Lower leg skin (tissue), 4 donors: ENCODE results near the gene GNG7. TPM values are rescaled to one million over a fixed set of nuclear protein-coding genes. Genes with fewer than 3 reads are reported as not detected.

ENCODE experiments used
- DNase-seq, 2 donors: peaks; one replicate each; pipeline ENCODE4 v3.0.0-alpha.2; 2019; ENCODE audit warnings: low spot score in 2 of 2
- H3K4me3 ChIP-seq: fragments of 200-600 bp; sonication (generic); 2 replicates; pipeline ENCODE4 v1.5.1; 2017; ENCODE audit warnings: mild to moderate bottlenecking, low read depth; ENCODE audit not compliant: poor library complexity, severe bottlenecking
- CTCF ChIP-seq, 3 donors: fragments of 450-650 bp; IDR thresholded peaks; one replicate each; pipeline ENCODE4 v1.5.1; 2016; ENCODE audit warnings: antibody characterized with exemption in 3 of 3, mild to moderate bottlenecking in 3 of 3, moderate library complexity in 2 of 3
- POLR2A ChIP-seq, 2 donors: fragments of 450-650 bp; IDR thresholded peaks; one replicate each; pipeline ENCODE4 v1.6.1; 2016 to 2017; ENCODE audit warnings: antibody characterized with exemption in 2 of 2, mild to moderate bottlenecking in 1 of 2, moderate library complexity in 1 of 2
- WGBS, 2 donors: methylation state at CpG; one replicate each; pipeline ENCODE4 v1.1.5; 2018; 5-methylcytosine and 5-hydroxymethylcytosine counted together
- intact Hi-C: fragments of 100-400 bp; cut with DNase I; formaldehyde crosslinking; loops from one replicate; pipeline ENCODE4 v1.15.0; 2023; ENCODE audit warnings: low total_unique reads
- total RNA-seq, 4 donors: library from RNA; depleted of rRNA; stranded (reverse); fragments of >200 nt; gene quantifications; one replicate each; pipeline ENCODE4 v1.1.0, GENCODE V29; 2016

GNG7 gene
- total RNA-seq, 4 donors from 2014 or later = 0.59 to 3.4 (median 2.4) TPM

GRCh38 chr19:2636141-2636896 is 66.2 kb downstream of the GNG7 start:
- WGBS, 2 donors = 62 to 69% methylated on average over 10 of the region's 10 CpGs
- no peak overlapping the region for H3K4me3 ChIP-seq
- intact Hi-C loops = no loop called here
- TF ChIP-seq POLR2A (IDR thresholded peaks at IDR 0.05) (no peak), CTCF (IDR thresholded peaks at IDR 0.05) (no peak)
- no peak for DNase-seq

GRCh38 chr19:2634960-2635359 is 67.5 kb downstream of the GNG7 start:
- intact Hi-C loops = no loop called here
- 73 to 84% methylated on average over 9 of the region's 9 CpGs for WGBS, 2 donors
- TF ChIP-seq CTCF (IDR thresholded peaks at IDR 0.05) (no peak), POLR2A (IDR thresholded peaks at IDR 0.05) (no peak)
- DNase-seq = no peak
- H3K4me3 ChIP-seq = no peak overlapping the region

GRCh38 chr19:2634228-2634951 is 68.1 kb downstream of the GNG7 start:
- WGBS, 2 donors = 78 to 79% methylated on average over 27 to 28 of the region's 28 CpGs
- TF ChIP-seq CTCF (IDR thresholded peaks at IDR 0.05) = no peak
- no peak for TF ChIP-seq POLR2A (IDR thresholded peaks at IDR 0.05)
- H3K4me3 ChIP-seq = no peak overlapping the region
- DNase-seq = no peak
- intact Hi-C loops = no loop called here

- TF ChIP-seq CTCF (IDR thresholded peaks at IDR 0.05) (no peak), POLR2A (IDR thresholded peaks at IDR 0.05) (no peak)
- 74 to 84% methylated on average over 11 to 12 of the region's 12 CpGs for WGBS, 2 donors
- H3K4me3 ChIP-seq = no peak overlapping the region
- no peak for DNase-seq
- intact Hi-C loops = no loop called here
These were observed 68.8 kb downstream of the GNG7 start for GRCh38 chr19:2633693-2634075.

- intact Hi-C loops = no loop called here
- WGBS, 2 donors = 89 to 91% methylated on average over 4 of the region's 4 CpGs
- DNase-seq = no peak
- no peak overlapping the region for H3K4me3 ChIP-seq
- no peak for TF ChIP-seq CTCF (IDR thresholded peaks at IDR 0.05)
- TF ChIP-seq POLR2A (IDR thresholded peaks at IDR 0.05) = no peak
These were observed 71.2 kb downstream of the GNG7 start for GRCh38 chr19:2631213-2631821.
